Endothelial cell of umbilical vein (primary cell): ENCODE data around the gene PROM1. TPM values are rescaled to one million over a fixed set of nuclear protein-coding genes. Genes with fewer than 3 reads are reported as not detected.

ENCODE experiments used
- BruUV-seq: library from RNA; stranded (reverse); fragments of 400-500 nt; replicated peaks from 2 replicates; lab custom pipeline; 2021; lab: Mats Ljungman, UMichigan
- CTCF ChIA-PET: fragments of 300-600, 350-600 bp; sonication (Branson Sonifier 250); formaldehyde crosslinking; loops from one replicate; lab custom pipeline; 2021; ENCODE audit warnings: antibody characterized with exemption, inconsistent platforms; lab: Charles Lee
- POLR2A ChIA-PET: fragments of 300-600, 350-600 bp; sonication (Branson Sonifier 250); formaldehyde crosslinking; loops from one replicate; lab custom pipeline; 2021; ENCODE audit warnings: antibody characterized with exemption, inconsistent platforms; lab: Charles Lee
- DNase-seq: peaks from one replicate; pipeline ENCODE4 v3.0.0-alpha.2; 2011; ENCODE audit warnings: low read depth, low spot score
- FAIRE-seq: peaks from 2 replicates; lab custom pipeline; 2011; peaks lifted over from hg19 to GRCh38; lab: Jason Lieb, UNC
- H2AFZ ChIP-seq: 2 replicates; pipeline ENCODE4 v1.6.0; 2012; ENCODE audit warnings: low read depth, low read length, control low read depth, inconsistent platforms
- H3K27ac ChIP-seq: 2 replicates; pipeline ENCODE4 v1.5.1; 2011; ENCODE audit warnings: low read depth, mild to moderate bottlenecking, control low read depth, low read length, moderate library complexity; ENCODE audit not compliant: insufficient read depth
- H3K27me3 ChIP-seq, 2 experiments: 2 replicates each; pipeline versions ENCODE4 v1.6.0 to v1.6.1; 2011; ENCODE audit warnings: low read length in 2 of 2, mixed read lengths in 1 of 2; ENCODE audit not compliant: control insufficient read depth in 2 of 2, insufficient read depth in 2 of 2
- H3K36me3 ChIP-seq, 2 experiments: 2 replicates in 1 of 2; 3 replicates in 1 of 2; pipeline ENCODE4 v1.5.1; 2011; ENCODE audit warnings: low read length in 2 of 2, mild to moderate bottlenecking in 1 of 2, moderate library complexity in 1 of 2; ENCODE audit not compliant: control insufficient read depth in 2 of 2, insufficient read depth in 2 of 2; ENCODE audit errors: extremely low read depth in 1 of 2
- H3K4me1 ChIP-seq: 3 replicates; pipeline ENCODE4 v1.5.1; 2011; ENCODE audit warnings: mild to moderate bottlenecking, low read length; ENCODE audit not compliant: control insufficient read depth, insufficient read depth; ENCODE audit errors: extremely low read depth
- H3K4me2 ChIP-seq: 2 replicates; pipeline ENCODE4 v1.6.1; 2011; ENCODE audit warnings: low read length, control low read depth, mixed read lengths; ENCODE audit not compliant: insufficient read depth
- H3K4me3 ChIP-seq, 3 experiments: fragments of 200-600 bp in 1 of 3; sonication (generic), shearing (Covaris generic) in 1 of 3; replicated peaks in 1 of 3; 2 replicates each; pipeline ENCODE4 v1.5.1; 2011 to 2016; ENCODE audit warnings: control low read depth in 3 of 3, low read length in 3 of 3, mild to moderate bottlenecking in 2 of 3, inconsistent platforms in 1 of 3, low read depth in 1 of 3, moderate library complexity in 1 of 3; ENCODE audit not compliant: insufficient read depth in 1 of 3
- H3K79me2 ChIP-seq: 2 replicates; pipeline ENCODE4 v1.6.0; 2012; ENCODE audit warnings: low read length, inconsistent platforms; ENCODE audit not compliant: control insufficient read depth, insufficient read depth
- H3K9ac ChIP-seq: replicated peaks from 2 replicates; pipeline ENCODE3; 2011; ENCODE audit warnings: low read length, control low read depth; ENCODE audit not compliant: insufficient read depth; ENCODE audit errors: extremely low read depth
- H3K9me1 ChIP-seq: replicated peaks from 3 replicates; pipeline ENCODE4 v1.6.0; 2011; ENCODE audit warnings: mild to moderate bottlenecking, low read length; ENCODE audit not compliant: control insufficient read depth, insufficient read depth; ENCODE audit errors: extremely low read depth
- H3K9me3 ChIP-seq: replicated peaks from 2 replicates; pipeline ENCODE4 v1.5.1; 2012; ENCODE audit warnings: low read length, inconsistent platforms; ENCODE audit not compliant: control insufficient read depth, insufficient read depth
- H4K20me1 ChIP-seq: replicated peaks from 2 replicates; pipeline ENCODE3; 2011; ENCODE audit warnings: mild to moderate bottlenecking, low read length; ENCODE audit not compliant: control insufficient read depth, insufficient read depth; ENCODE audit errors: extremely low read depth
- CTCF ChIP-seq, 2 donors: IDR thresholded peaks; 1 replicate in 1 of 2; 2 replicates in 1 of 2; pipeline ENCODE4 v1.5.1; 2011; ENCODE audit warnings: low read length in 2 of 2, mild to moderate bottlenecking in 2 of 2, moderate library complexity in 2 of 2, control low read depth in 1 of 2, inconsistent platforms in 1 of 2, low read depth in 1 of 2; ENCODE audit not compliant: insufficient read depth in 1 of 2; ENCODE audit errors: extremely low read depth in 1 of 2
- EZH2 ChIP-seq: IDR thresholded peaks from 2 replicates; pipeline ENCODE4 v1.6.1; 2012; ENCODE audit warnings: borderline replicate concordance, low read depth, mild to moderate bottlenecking, moderate library complexity, low read length, inconsistent platforms; ENCODE audit not compliant: severe bottlenecking
- FOS ChIP-seq: IDR thresholded peaks from 2 replicates; pipeline ENCODE4 v1.6.1; 2011; ENCODE audit warnings: mild to moderate bottlenecking, low read length, moderate library complexity, borderline replicate concordance; ENCODE audit not compliant: insufficient read depth
- GATA2 ChIP-seq: IDR thresholded peaks from 2 replicates; pipeline ENCODE4 v1.7.0; 2011; ENCODE audit warnings: low read depth, mild to moderate bottlenecking, moderate library complexity, mixed read lengths, low read length; ENCODE audit not compliant: insufficient read length, insufficient read depth
- JUN ChIP-seq: IDR thresholded peaks from 2 replicates; pipeline ENCODE4 v1.6.1; 2011; ENCODE audit warnings: borderline replicate concordance, low read depth; ENCODE audit not compliant: insufficient read length, insufficient read depth
- MAX ChIP-seq: IDR thresholded peaks from 2 replicates; pipeline ENCODE4 v1.6.1; 2011; ENCODE audit not compliant: insufficient read depth, insufficient read length
- MYC ChIP-seq: IDR thresholded peaks from one replicate; pipeline ENCODE4 v1.6.1; 2011; ENCODE audit warnings: mild to moderate bottlenecking, low read depth, low read length
- POLR2A ChIP-seq: IDR thresholded peaks from 2 replicates; pipeline ENCODE4 v1.6.1; 2012; ENCODE audit warnings: low read depth, mild to moderate bottlenecking, control low read depth, low read length
- POLR2AphosphoS5 ChIP-seq: IDR thresholded peaks from 2 replicates; pipeline ENCODE4 v1.6.1; 2012; ENCODE audit warnings: low read depth, mild to moderate bottlenecking, control low read depth, low read length, moderate library complexity; ENCODE audit not compliant: insufficient read depth
- dilution Hi-C: fragments of 300-500 bp; cut with MboI; formaldehyde crosslinking; loops from one replicate; pipeline ENCODE4 v1.15.0; 2019; ENCODE audit warnings: low sequenced_read_pairs; ENCODE audit not compliant: extremely low pct_ligation_motif_present
- intact Hi-C: fragments of 100-400 bp; cut with micrococcal nuclease; formaldehyde crosslinking; loops from one replicate; pipeline ENCODE4 v1.10.0; 2022
- polyA plus RNA-seq, 4 experiments: library from polyadenylated mRNA; depleted of rRNA in 3 of 4; stranded (reverse) in 3 of 4; unstranded in 1 of 4; fragments of >200 nt; gene quantifications; 2 replicates each; pipeline versions ENCODE4 v1.2.1 to v1.2.3, GENCODE V29; 2011 to 2012; ENCODE audit warnings: missing spikeins in 1 of 4
- total RNA-seq: library from RNA; stranded (reverse); gene quantifications from 2 replicates; pipeline ENCODE4 v1.2.3, GENCODE V29; 2021

The PROM1 gene
- total and polyA plus RNA-seq, 2 donors (not counting 3 experiments of a cell fraction or from before 2014, with no cell fraction given) = 0.36 to 1.7 TPM

DNA sequence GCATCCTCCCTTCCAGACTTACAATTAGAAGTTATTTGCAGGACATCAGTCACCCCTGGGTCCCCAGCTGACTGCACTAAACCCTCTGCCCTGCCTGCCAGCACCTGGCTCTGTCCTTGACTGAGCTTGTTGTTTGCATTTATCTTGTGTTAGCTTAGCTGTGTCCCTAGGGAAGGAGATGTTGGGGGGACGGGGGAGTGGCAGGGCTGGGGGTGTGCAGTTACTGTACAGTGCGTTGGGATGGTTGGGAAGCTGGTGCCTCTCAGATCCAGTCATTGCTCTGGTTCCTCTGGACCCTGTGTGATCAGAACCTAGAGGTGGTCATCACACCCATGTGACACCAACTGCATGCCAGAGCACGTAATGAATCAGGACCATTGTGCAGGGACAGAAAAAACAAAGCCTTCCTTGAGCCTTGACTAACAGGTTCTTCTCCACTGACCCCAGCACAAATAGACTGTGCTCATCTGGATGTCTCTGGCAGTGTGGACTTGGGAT lies 32.7 kb upstream of the PROM1 start:
- FAIRE-seq = no peak
- DNase-seq = no peak
- no peaks in the 10 kb centered on the region for H4K20me1 ChIP-seq
- no peak overlapping the region for H3K9ac ChIP-seq
- TF ChIP-seq FOS (no peak), POLR2A (no peak), EZH2 (no peak), MAX (no peak), MYC (no peak), JUN (no peak), GATA2 (no peak), POLR2AphosphoS5 (no peak), CTCF (IDR thresholded peaks at IDR 0.05; ENCODE audit: extremely low read depth in 1 of 2, insufficient read depth in 1 of 2, low read depth in 1 of 2, low read length in 2 of 2) (no peak)
- no peak overlapping the region for H3K4me2 ChIP-seq
- no peaks in the 10 kb centered on the region for H3K79me2 ChIP-seq
- dilution Hi-C loops = no loop called here
- no peak overlapping the region for H2AFZ ChIP-seq
- no peaks in the 10 kb centered on the region for H3K36me3 ChIP-seq
- H3K4me1 ChIP-seq = no peaks in the 10 kb centered on the region
- H3K27me3 ChIP-seq = peaks cover 0 to 3% of the 10 kb centered on the region in 2 experiments
- ChIA-PET CTCF (interaction anchor here (0.8 to 1.0 kb wide), 2 partner anchors 13 to 83 kb away, joined by 3 read pairs; no protein-coding TSS in a partner anchor), POLR2A (no interaction called here)
- H3K4me3 ChIP-seq = no peak overlapping the region
- no peak overlapping the region for H3K27ac ChIP-seq
- no TSS peak for BruUV-seq
- intact Hi-C loops = no loop called here
- no peaks in the 10 kb centered on the region for H3K9me3 ChIP-seq
- no peaks in the 10 kb centered on the region for H3K9me1 ChIP-seq
